ENCODE results near the gene TEAD1. TPM values are rescaled to one million over a fixed set of nuclear protein-coding genes. Genes with fewer than 3 reads are reported as not detected.

The TEAD1 gene
- total RNA-seq, 1 experiment from 2014 or later: 102 TPM

DNA sequence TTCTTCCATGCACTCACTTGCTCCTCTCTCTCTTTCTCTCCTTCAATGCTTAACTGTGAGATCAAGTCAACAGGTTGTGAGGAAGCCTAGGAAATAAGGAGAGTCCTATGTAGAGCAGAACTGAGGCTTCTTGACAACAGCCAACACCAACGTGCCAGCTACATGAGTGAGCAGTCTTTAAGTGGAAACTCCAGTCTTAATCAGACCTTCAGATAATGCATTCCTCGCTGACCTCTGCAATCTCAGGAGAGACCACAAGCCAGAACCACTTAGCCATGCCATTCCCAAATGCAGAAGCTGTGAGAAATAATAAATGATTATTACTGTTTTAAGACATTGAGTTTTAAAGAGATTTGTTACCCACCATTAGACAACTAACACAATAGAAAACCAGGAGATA, 6.1 kb upstream of the TEAD1 start:
- no peak for TF ChIP-seq POLR2AphosphoS5 (IDR thresholded peaks at IDR 0.05; ENCODE audit: low read depth, low read length)
- no peak for TF ChIP-seq TCF7L2 (IDR thresholded peaks at IDR 0.05; ENCODE audit: low read depth, low read length)
- no peak for TF ChIP-seq SIN3A (IDR thresholded peaks at IDR 0.05; ENCODE audit: borderline replicate concordance, insufficient read depth, low read depth, low read length)
- TF ChIP-seq, protein P1, sequence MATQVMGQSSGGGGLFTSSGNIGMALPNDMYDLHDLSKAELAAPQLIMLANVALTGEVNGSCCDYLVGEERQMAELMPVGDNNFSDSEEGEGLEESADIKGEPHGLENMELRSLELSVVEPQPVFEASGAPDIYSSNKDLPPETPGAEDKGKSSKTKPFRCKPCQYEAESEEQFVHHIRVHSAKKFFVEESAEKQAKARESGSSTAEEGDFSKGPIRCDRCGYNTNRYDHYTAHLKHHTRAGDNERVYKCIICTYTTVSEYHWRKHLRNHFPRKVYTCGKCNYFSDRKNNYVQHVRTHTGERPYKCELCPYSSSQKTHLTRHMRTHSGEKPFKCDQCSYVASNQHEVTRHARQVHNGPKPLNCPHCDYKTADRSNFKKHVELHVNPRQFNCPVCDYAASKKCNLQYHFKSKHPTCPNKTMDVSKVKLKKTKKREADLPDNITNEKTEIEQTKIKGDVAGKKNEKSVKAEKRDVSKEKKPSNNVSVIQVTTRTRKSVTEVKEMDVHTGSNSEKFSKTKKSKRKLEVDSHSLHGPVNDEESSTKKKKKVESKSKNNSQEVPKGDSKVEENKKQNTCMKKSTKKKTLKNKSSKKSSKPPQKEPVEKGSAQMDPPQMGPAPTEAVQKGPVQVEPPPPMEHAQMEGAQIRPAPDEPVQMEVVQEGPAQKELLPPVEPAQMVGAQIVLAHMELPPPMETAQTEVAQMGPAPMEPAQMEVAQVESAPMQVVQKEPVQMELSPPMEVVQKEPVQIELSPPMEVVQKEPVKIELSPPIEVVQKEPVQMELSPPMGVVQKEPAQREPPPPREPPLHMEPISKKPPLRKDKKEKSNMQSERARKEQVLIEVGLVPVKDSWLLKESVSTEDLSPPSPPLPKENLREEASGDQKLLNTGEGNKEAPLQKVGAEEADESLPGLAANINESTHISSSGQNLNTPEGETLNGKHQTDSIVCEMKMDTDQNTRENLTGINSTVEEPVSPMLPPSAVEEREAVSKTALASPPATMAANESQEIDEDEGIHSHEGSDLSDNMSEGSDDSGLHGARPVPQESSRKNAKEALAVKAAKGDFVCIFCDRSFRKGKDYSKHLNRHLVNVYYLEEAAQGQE (IDR thresholded peaks at IDR 0.05; ENCODE audit: insufficient read depth in 1 of 2, low read depth in 2 of 2, low read length in 1 of 2): no peak
- DNase-seq (ENCODE audit: low read depth, low spot score) (no peak), ATAC-seq (no peak)
- CTCF ChIA-PET: no interaction called here
- Histone ChIP-seq H3K27ac (ENCODE audit: low read length) (no peak overlapping the region), H3K4me3 (ENCODE audit: low read depth in 2 of 2, low read length in 2 of 2) (no peak overlapping the region), H3K4me1 (ENCODE audit: control insufficient read depth, insufficient read depth, low read length) (peaks cover 1% of the 10 kb centered on the region; the same call in 1 of the 2 replicates), H3K27me3 (ENCODE audit: control insufficient read depth, insufficient read depth, low read length) (no peaks in the 10 kb centered on the region; the same call in 1 of the 2 replicates), H3K9me3 (ENCODE audit: control insufficient read depth, insufficient read depth, low read depth, low read length) (no peaks in the 10 kb centered on the region), H3K36me3 (ENCODE audit: control insufficient read depth, insufficient read depth, low read length) (no peaks in the 10 kb centered on the region)
- no TSS peak for BruUV-seq (replicated peaks)
- in situ Hi-C loops (cut with HindIII; ENCODE audit: low pct_unique_long_range_greater_than_20kb, low sequenced_read_pairs) (no loop called here), intact Hi-C loops (cut with micrococcal nuclease; ENCODE audit: unreplicated experiment) (no loop called here)
- POLR2A ChIA-PET: no interaction called here

DNA sequence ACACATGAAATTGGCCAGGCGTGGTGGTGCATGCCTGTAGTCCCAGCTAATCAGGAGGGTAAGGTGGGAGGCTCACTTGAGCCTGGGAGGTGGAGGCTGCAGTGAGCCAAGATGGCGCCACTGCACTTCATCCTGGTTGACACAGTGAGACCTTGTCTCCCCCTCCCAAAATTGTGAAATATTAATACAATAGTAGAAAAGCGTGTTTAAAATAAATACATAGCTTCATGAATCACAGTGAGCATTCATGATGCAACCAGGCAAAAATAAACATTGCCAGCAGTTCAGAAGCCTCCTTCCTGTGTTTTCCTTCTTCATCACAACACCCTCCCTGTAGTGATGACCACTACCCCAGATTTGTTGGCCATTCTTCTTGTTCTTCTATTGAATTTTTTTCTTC, 4.3 kb upstream of the TEAD1 start:
- ChIA-PET CTCF (interaction anchor here (0.7 kb wide), 1 partner anchor 45 kb away, joined by 3 read pairs; no protein-coding TSS in a partner anchor), POLR2A (no interaction called here)
- Histone ChIP-seq H3K36me3 (ENCODE audit: control insufficient read depth, insufficient read depth, low read length) (no peaks in the 10 kb centered on the region; the same call in 1 of the 2 replicates), H3K4me3 (ENCODE audit: low read depth in 2 of 2, low read length in 2 of 2) (no peak overlapping the region), H3K9me3 (ENCODE audit: control insufficient read depth, insufficient read depth, low read depth, low read length) (no peaks in the 10 kb centered on the region), H3K4me1 (ENCODE audit: control insufficient read depth, insufficient read depth, low read length) (peaks cover 5% of the 10 kb centered on the region; the same call in 1 of the 2 replicates), H3K27ac (ENCODE audit: low read length) (no peak overlapping the region), H3K27me3 (ENCODE audit: control insufficient read depth, insufficient read depth, low read length) (no peaks in the 10 kb centered on the region; the same call in 1 of the 2 replicates)
- intact Hi-C loops (cut with micrococcal nuclease; ENCODE audit: unreplicated experiment) (loop anchor here (10.0 kb wide), 1 partner anchor 255 kb away; no protein-coding TSS in a partner anchor), in situ Hi-C loops (cut with HindIII; ENCODE audit: low pct_unique_long_range_greater_than_20kb, low sequenced_read_pairs) (no loop called here)
- ATAC-seq: no peak
- no TSS peak for BruUV-seq (replicated peaks)
- no peak for DNase-seq (ENCODE audit: low read depth, low spot score)
- TF ChIP-seq SIN3A (IDR thresholded peaks at IDR 0.05; ENCODE audit: borderline replicate concordance, insufficient read depth, low read depth, low read length): no peak
- TF ChIP-seq TCF7L2 (IDR thresholded peaks at IDR 0.05; ENCODE audit: low read depth, low read length): no peak
- TF ChIP-seq, protein P2, sequence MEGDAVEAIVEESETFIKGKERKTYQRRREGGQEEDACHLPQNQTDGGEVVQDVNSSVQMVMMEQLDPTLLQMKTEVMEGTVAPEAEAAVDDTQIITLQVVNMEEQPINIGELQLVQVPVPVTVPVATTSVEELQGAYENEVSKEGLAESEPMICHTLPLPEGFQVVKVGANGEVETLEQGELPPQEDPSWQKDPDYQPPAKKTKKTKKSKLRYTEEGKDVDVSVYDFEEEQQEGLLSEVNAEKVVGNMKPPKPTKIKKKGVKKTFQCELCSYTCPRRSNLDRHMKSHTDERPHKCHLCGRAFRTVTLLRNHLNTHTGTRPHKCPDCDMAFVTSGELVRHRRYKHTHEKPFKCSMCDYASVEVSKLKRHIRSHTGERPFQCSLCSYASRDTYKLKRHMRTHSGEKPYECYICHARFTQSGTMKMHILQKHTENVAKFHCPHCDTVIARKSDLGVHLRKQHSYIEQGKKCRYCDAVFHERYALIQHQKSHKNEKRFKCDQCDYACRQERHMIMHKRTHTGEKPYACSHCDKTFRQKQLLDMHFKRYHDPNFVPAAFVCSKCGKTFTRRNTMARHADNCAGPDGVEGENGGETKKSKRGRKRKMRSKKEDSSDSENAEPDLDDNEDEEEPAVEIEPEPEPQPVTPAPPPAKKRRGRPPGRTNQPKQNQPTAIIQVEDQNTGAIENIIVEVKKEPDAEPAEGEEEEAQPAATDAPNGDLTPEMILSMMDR (IDR thresholded peaks at IDR 0.05): no peak
- TF ChIP-seq, protein P1 (IDR thresholded peaks at IDR 0.05; ENCODE audit: insufficient read depth in 1 of 2, low read depth in 2 of 2, low read length in 1 of 2): no peak
- TF ChIP-seq POLR2AphosphoS5 (IDR thresholded peaks at IDR 0.05; ENCODE audit: low read depth, low read length): no peak
